Parietal lobe (tissue), 2 donors: ENCODE data around the gene BICRA. TPM values are rescaled to one million over a fixed set of nuclear protein-coding genes. Genes with fewer than 3 reads are reported as not detected.

Experiments used
- small RNA-seq: library from RNA; depleted of rRNA; stranded (forward); fragments of <200 nt; gene quantifications from one replicate; pipeline ENCODE3, GENCODE V24; 2014; ENCODE audit warnings: low replicate concordance
- total RNA-seq: library from RNA; depleted of rRNA; stranded (reverse); fragments of >200 nt; gene quantifications from one replicate; pipeline ENCODE4 v1.2.3, GENCODE V29; 2014

BICRA gene
- total RNA-seq: 12.8 TPM

GRCh38 chr19:47608969-47609905 lies at the start of gene BICRA:
TSS of gene BICRA (plus strand) at chr19:47609134. CDS start at chr19:47673575, 64,441 bp downstream.

GRCh38 chr19:47573071-47574026 lies 35.6 kb upstream of the BICRA start, which contains the start of gene ZNF541:
TSS of gene ZNF541 (minus strand) at chr19:47573148. CDS start at chr19:47555856, 17,292 bp downstream.

GRCh38 chr19:47713046-47714021 lies 104.4 kb downstream of the BICRA start, which contains the start of gene EHD2:
TSS of gene EHD2 (plus strand) at chr19:47713422. CDS start at chr19:47716613, 3,191 bp downstream.

GRCh38 chr19:47745010-47745901 lies 136.3 kb downstream of the BICRA start, which contains the start of gene NOP53:
TSS of gene NOP53 (plus strand) at chr19:47745546. CDS start at chr19:47745560, 14 bp downstream.

Small RNA genes lying within 50 kb of the gene (small RNA-seq; reads per million reads assigned to genes)
- not detected for gene RN7SL322P

Other genes with a start within 250 kb of the BICRA start
- 94.8 TPM for gene MEIS3, start 189.6 kb upstream of the BICRA start, total RNA-seq
- 42.3 TPM for gene SLC8A2, start 137.2 kb upstream of the BICRA start, total RNA-seq
- gene KPTN, start 124.9 kb upstream of the BICRA start, total RNA-seq: 6.9 TPM
- 59.2 TPM for gene NAPA, start 94.1 kb upstream of the BICRA start, total RNA-seq
- gene ZNF541, start 36.0 kb upstream of the BICRA start, total RNA-seq: under 0.01 TPM
- gene EHD2, start 104.3 kb downstream of the BICRA start, total RNA-seq: 1.3 TPM
- 55.1 TPM for gene NOP53, start 136.4 kb downstream of the BICRA start, total RNA-seq
- 191 TPM for gene SELENOW, start 169.6 kb downstream of the BICRA start, total RNA-seq
- gene TPRX1, start 195.4 kb downstream of the BICRA start, total RNA-seq: not detected
- gene CRX, start 212.8 kb downstream of the BICRA start, total RNA-seq: not detected